IMR-90 (cell line): Measurements from ENCODE around the gene DSCAM. TPM values are rescaled to one million over a fixed set of nuclear protein-coding genes. Genes with fewer than 3 reads are reported as not detected.

ENCODE experiments used
- ATAC-seq: fragments of 200-7000 bp; cut with Tn5 transposase; 2 replicates; pipeline ENCODE4 v1.9.1; 2020; ENCODE audit warnings: low read depth, mild to moderate bottlenecking, moderate library complexity
- BruUV-seq: library from RNA; stranded (reverse); fragments of 400-500 nt; replicated peaks from 2 replicates; lab custom pipeline; 2021; lab: Mats Ljungman, UMichigan
- CTCF ChIA-PET: fragments of 300-600 bp; formaldehyde crosslinking; extraction: SDS; loops from one replicate; lab custom pipeline; 2021; ENCODE audit warnings: antibody characterized with exemption; lab: Yijun Ruan, JAX
- POLR2A ChIA-PET: fragments of 300-600 bp; sonication (Branson Sonifier 250); formaldehyde crosslinking; loops from one replicate; lab custom pipeline; 2022; ENCODE audit warnings: antibody characterized with exemption; ENCODE audit not compliant: unreplicated experiment; lab: Charles Lee
- DNase-seq: peaks from one replicate; pipeline ENCODE4 v3.0.0; 2013
- H2AFZ ChIP-seq: replicated peaks from 2 replicates; pipeline ENCODE3; 2013; ENCODE audit warnings: low read length, mild to moderate bottlenecking; ENCODE audit not compliant: poor library complexity
- H2AK5ac ChIP-seq: 2 replicates; pipeline ENCODE4 v1.6.1; 2013; ENCODE audit warnings: low read depth, low read length, inconsistent platforms
- H2AK9ac ChIP-seq: replicated peaks from 2 replicates; pipeline ENCODE3; 2013; ENCODE audit warnings: mild to moderate bottlenecking, low read depth, low read length, moderate library complexity; ENCODE audit not compliant: poor library complexity
- H2BK120ac ChIP-seq: 2 replicates; pipeline ENCODE4 v1.6.1; 2013; ENCODE audit warnings: low read depth, low read length, inconsistent platforms
- H2BK15ac ChIP-seq: 3 replicates; pipeline ENCODE4 v1.6.1; 2013; ENCODE audit warnings: low read depth, low read length, inconsistent platforms
- H2BK20ac ChIP-seq: 2 replicates; pipeline ENCODE4 v1.6.1; 2013; ENCODE audit warnings: low read depth, mild to moderate bottlenecking, inconsistent platforms, low read length, moderate library complexity
- H2BK5ac ChIP-seq: 2 replicates; pipeline ENCODE4 v1.6.1; 2013; ENCODE audit warnings: mild to moderate bottlenecking, low read depth, low read length, inconsistent platforms; ENCODE audit not compliant: poor library complexity, severe bottlenecking
- H3K14ac ChIP-seq: replicated peaks from 2 replicates; pipeline ENCODE4 v1.6.1; 2013; ENCODE audit warnings: low read depth, low read length, inconsistent platforms
- H3K18ac ChIP-seq: 2 replicates; pipeline ENCODE4 v1.6.1; 2013; ENCODE audit warnings: low read depth, low read length, control low read depth
- H3K23ac ChIP-seq: 2 replicates; pipeline ENCODE4 v1.6.1; 2013; ENCODE audit warnings: low read depth, low read length, inconsistent platforms
- H3K27ac ChIP-seq: 2 replicates; pipeline ENCODE4 v1.5.1; 2013; ENCODE audit warnings: mild to moderate bottlenecking, control low read depth, low read length; ENCODE audit not compliant: insufficient read depth
- H3K27me3 ChIP-seq: 2 replicates; pipeline ENCODE4 v1.6.1; 2013; ENCODE audit warnings: low read length; ENCODE audit not compliant: control insufficient read depth, insufficient read depth
- H3K36me3 ChIP-seq: 2 replicates; pipeline ENCODE4 v1.6.1; 2013; ENCODE audit warnings: low read length, mixed read lengths; ENCODE audit not compliant: control insufficient read depth, insufficient read depth
- H3K4ac ChIP-seq: 2 replicates; pipeline ENCODE4 v1.6.1; 2013; ENCODE audit warnings: low read depth, low read length, inconsistent platforms
- H3K4me1 ChIP-seq: 2 replicates; pipeline ENCODE4 v1.6.1; 2013; ENCODE audit warnings: low read length, mixed read lengths; ENCODE audit not compliant: control insufficient read depth, insufficient read depth
- H3K4me2 ChIP-seq: 2 replicates; pipeline ENCODE4 v1.6.1; 2013; ENCODE audit warnings: low read depth, mild to moderate bottlenecking, control low read depth, low read length, moderate library complexity
- H3K4me3 ChIP-seq: 2 replicates; pipeline ENCODE4 v1.5.1; 2013; ENCODE audit warnings: low read depth, mild to moderate bottlenecking, control low read depth, low read length, moderate library complexity; ENCODE audit not compliant: insufficient read depth
- H3K56ac ChIP-seq: 2 replicates; pipeline ENCODE4 v1.6.1; 2013; ENCODE audit warnings: low read length, inconsistent platforms; ENCODE audit not compliant: insufficient read depth; ENCODE audit errors: extremely low read depth
- H3K79me1 ChIP-seq, 2 experiments: 2 replicates each; pipeline ENCODE4 v1.6.1; 2013; ENCODE audit warnings: low read length in 2 of 2, inconsistent platforms in 1 of 2, low read depth in 1 of 2
- H3K9ac ChIP-seq: 2 replicates; pipeline ENCODE4 v1.6.1; 2013; ENCODE audit warnings: low read depth, low read length, control low read depth
- H3K9me1 ChIP-seq: 2 replicates; pipeline ENCODE4 v1.6.1; 2013; ENCODE audit warnings: low read length, inconsistent platforms; ENCODE audit not compliant: insufficient read depth
- H3K9me3 ChIP-seq: 2 replicates; pipeline ENCODE4 v1.6.1; 2013; ENCODE audit warnings: low read length; ENCODE audit not compliant: control insufficient read depth, insufficient read depth
- H4K20me1 ChIP-seq: 2 replicates; pipeline ENCODE4 v1.6.1; 2013; ENCODE audit warnings: low read length, inconsistent platforms; ENCODE audit not compliant: insufficient read depth
- H4K5ac ChIP-seq: 2 replicates; pipeline ENCODE4 v1.6.1; 2013; ENCODE audit warnings: mild to moderate bottlenecking, low read depth, low read length, control low read depth
- H4K8ac ChIP-seq, 2 experiments: 2 replicates each; pipeline ENCODE4 v1.6.1; 2013; ENCODE audit warnings: low read depth in 2 of 2, low read length in 2 of 2, control low read depth in 1 of 2, inconsistent platforms in 1 of 2
- H4K91ac ChIP-seq: 2 replicates; pipeline ENCODE4 v1.6.1; 2013; ENCODE audit warnings: low read depth, low read length, inconsistent platforms; ENCODE audit not compliant: insufficient read depth
- MXI1 ChIP-seq: IDR thresholded peaks from 2 replicates; pipeline ENCODE4 v1.6.1; 2012; ENCODE audit warnings: low read depth, mild to moderate bottlenecking, low read length, moderate library complexity, borderline replicate concordance
- WGBS, 2 experiments: methylation state at CpG; one replicate each; pipeline versions ENCODE4 v1.1.5 to v1.1.7; 2013; ENCODE audit warnings: missing lambda C conversion rate in 2 of 2; ENCODE audit not compliant: insufficient read length in 1 of 2; ENCODE audit errors: extremely low coverage in 2 of 2; 5-methylcytosine and 5-hydroxymethylcytosine counted together
- dilution Hi-C: fragments of 300-500 bp; cut with HindIII; formaldehyde crosslinking; loops from one replicate; pipeline ENCODE4 v1.14.3; 2018; ENCODE audit warnings: low sequenced_read_pairs; ENCODE audit not compliant: unreplicated experiment
- in situ Hi-C: fragments of 300-500 bp; cut with MboI; formaldehyde crosslinking; loops from 3 replicates; pipeline ENCODE4 v1.14.3; 2019; ENCODE audit warnings: low sequenced_read_pairs, inconsistent platforms, mixed read lengths
- intact Hi-C: fragments of 100-400 bp; cut with micrococcal nuclease; formaldehyde crosslinking; loops from 2 replicates; pipeline ENCODE4 v1.10.0; 2022
- polyA plus RNA-seq, 3 experiments: library from polyadenylated mRNA; depleted of rRNA; stranded (reverse); fragments of >200 nt; gene quantifications; 2 replicates each; pipeline ENCODE4 v1.2.3, GENCODE V29; 2012; ENCODE audit warnings: low replicate concordance in 1 of 3
- total RNA-seq: library from RNA; depleted of rRNA; stranded (reverse); fragments of >200 nt; gene quantifications from 2 replicates; pipeline ENCODE4 v1.2.3, GENCODE V29; 2012

DSCAM gene
- total and polyA plus RNA-seq, 2 of the 4 experiments (the other 2 are of a cell fraction) = under 0.01 to 0.02 TPM

GRCh38 chr21:40331804-40332203 lies 515.2 kb downstream of the DSCAM start:
- Histone ChIP-seq H3K14ac (no peak overlapping the region), H2BK20ac (no peak overlapping the region), H3K9me1 (no peaks in the 10 kb centered on the region), H3K4ac (no peak overlapping the region), H2AFZ (no peak overlapping the region), H2BK15ac (no peak overlapping the region), H3K4me3 (no peak overlapping the region), H4K91ac (no peak overlapping the region), H4K5ac (no peak overlapping the region), H2AK5ac (no peak overlapping the region), H3K36me3 (no peaks in the 10 kb centered on the region), H3K4me1 (no peaks in the 10 kb centered on the region), H4K8ac (no peak overlapping the region), H3K27ac (no peak overlapping the region), H4K20me1 (no peaks in the 10 kb centered on the region), H2BK120ac (no peak overlapping the region), H2AK9ac (no peak overlapping the region), H3K18ac (no peak overlapping the region), H3K56ac (no peak overlapping the region), H3K79me1 (no peaks in the 10 kb centered on the region), H3K9ac (no peak overlapping the region), H3K27me3 (no peaks in the 10 kb centered on the region), H3K4me2 (no peak overlapping the region), H3K9me3 (peaks cover 15% of the 10 kb centered on the region; the same call in 1 of the 2 replicates), H3K23ac (no peak overlapping the region), H2BK5ac (no peak overlapping the region)
- in situ Hi-C loops (no loop called here), intact Hi-C loops (no loop called here), dilution Hi-C loops (no loop called here)
- DNase-seq (no peak), ATAC-seq (no peak)
- TF ChIP-seq MXI1 = no peak
- WGBS, 2 experiments = no CpG with 5 or more reads among the region's 3 CpGs
- POLR2A ChIA-PET = no interaction called here
- CTCF ChIA-PET = no interaction called here
- BruUV-seq = no TSS peak
